Prostate gland (tissue), 2 donors: Measurements from ENCODE around the gene KRT7.

ENCODE experiments used
- CTCF ChIP-seq, 4 experiments: fragments of 200-600 bp in 2 of 4; fragments of 450-650 bp in 2 of 4; sonication (generic) in 2 of 4; IDR thresholded peaks; 1 replicate in 3 of 4; 2 replicates in 1 of 4; pipeline ENCODE4 v1.5.1; 2016 to 2019; ENCODE audit warnings: antibody characterized with exemption in 4 of 4, mild to moderate bottlenecking in 2 of 4, moderate library complexity in 2 of 4
- POLR2AphosphoS5 ChIP-seq: sonication (generic); formaldehyde crosslinking; IDR thresholded peaks from one replicate; pipeline ENCODE4 v1.6.1; 2017; ENCODE audit warnings: antibody characterized with exemption

- TF ChIP-seq CTCF (IDR thresholded peaks at IDR 0.05), result no peak
- no peak for TF ChIP-seq POLR2AphosphoS5
Measured at GRCh38 chr12:52188658-52189057, 44.4 kb upstream of the KRT7 start.
